Dedifferentiated amniotic fluid mesenchymal stem cell (primary cell): Measurements from ENCODE around the gene SIM1.

Source experiments
- DNase-seq: peaks from one replicate; pipeline ENCODE4 v3.0.0-alpha.2; 2016; ENCODE audit errors: extremely low spot score

The SIM1 gene

GRCh38 chr6:100353276-100354015 is 111.3 kb downstream of the SIM1 start:
- DNase-seq: no peak

- no peak for DNase-seq
Measured at GRCh38 chr6:100350139-100350538, 114.6 kb downstream of the SIM1 start.

- no peak for DNase-seq
Measured at GRCh38 chr6:100349366-100349765, 115.4 kb downstream of the SIM1 start.

- peak; percentile 21 for DNase-seq
Measured at GRCh38 chr6:100347901-100348550, 116.7 kb downstream of the SIM1 start.

- DNase-seq: peak; percentile 72
Measured at GRCh38 chr6:100346828-100347227, 117.9 kb downstream of the SIM1 start.

- no peak for DNase-seq
Measured at GRCh38 chr6:100346203-100346602, 118.5 kb downstream of the SIM1 start.

- no peak for DNase-seq
Measured at GRCh38 chr6:100344761-100345160, 120.0 kb downstream of the SIM1 start.

GRCh38 chr6:100344321-100344720 is 120.4 kb downstream of the SIM1 start:
- DNase-seq: no peak

- DNase-seq: no peak
Measured at GRCh38 chr6:100343316-100344077, 121.2 kb downstream of the SIM1 start.

GRCh38 chr6:100342830-100343229 is 121.9 kb downstream of the SIM1 start:
- DNase-seq: peak; percentile 42

- DNase-seq: no peak
Measured at GRCh38 chr6:100339574-100340255, 125.0 kb downstream of the SIM1 start.

GRCh38 chr6:100338090-100338489 is 126.6 kb downstream of the SIM1 start:
- no peak for DNase-seq

GRCh38 chr6:100336876-100337275 is 127.8 kb downstream of the SIM1 start:
- no peak for DNase-seq

- DNase-seq: peak; percentile 58
Measured at GRCh38 chr6:100335991-100336390, 128.7 kb downstream of the SIM1 start.
